HG03280 (cell line): ENCODE results near the gene ALKAL2.

Experiments used
- ATAC-seq: cut with Tn5 transposase; IDR thresholded peaks from one replicate; pipeline ENCODE4 v1.9.1; 2021; ENCODE audit warnings: mild to moderate bottlenecking, moderate library complexity; ENCODE audit not compliant: unreplicated experiment

ALKAL2 gene

DNA sequence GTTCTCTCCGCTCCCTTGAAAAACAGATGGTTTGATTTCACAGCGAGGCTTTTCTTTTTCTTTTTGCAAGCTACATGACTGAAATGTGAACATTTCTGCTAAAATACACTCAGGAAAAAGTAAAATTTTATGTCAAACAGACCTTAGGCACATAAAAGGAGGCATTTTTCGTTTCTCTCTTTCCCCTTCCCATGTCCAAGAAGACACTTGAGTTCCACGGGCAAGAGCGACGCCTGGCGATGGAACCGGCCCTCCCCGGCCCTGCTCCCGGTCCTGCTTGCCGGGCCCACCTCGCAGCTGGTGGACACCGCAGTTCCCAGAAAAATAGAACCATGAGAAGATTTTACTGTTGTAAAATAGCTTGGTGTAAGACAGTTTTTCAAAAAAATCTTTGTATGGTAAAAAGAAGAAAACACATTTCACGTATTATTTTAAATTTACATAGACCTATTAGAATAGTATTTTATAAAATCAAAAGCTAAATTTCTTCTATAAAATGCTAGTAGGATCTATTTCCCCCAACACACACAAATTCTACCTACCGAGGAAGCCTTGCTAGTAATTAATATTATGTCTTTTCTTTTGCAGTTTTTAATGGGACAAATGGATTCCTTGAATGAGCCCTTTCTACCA is 2.3 kb upstream of the ALKAL2 start:
- no peak for ATAC-seq

DNA sequence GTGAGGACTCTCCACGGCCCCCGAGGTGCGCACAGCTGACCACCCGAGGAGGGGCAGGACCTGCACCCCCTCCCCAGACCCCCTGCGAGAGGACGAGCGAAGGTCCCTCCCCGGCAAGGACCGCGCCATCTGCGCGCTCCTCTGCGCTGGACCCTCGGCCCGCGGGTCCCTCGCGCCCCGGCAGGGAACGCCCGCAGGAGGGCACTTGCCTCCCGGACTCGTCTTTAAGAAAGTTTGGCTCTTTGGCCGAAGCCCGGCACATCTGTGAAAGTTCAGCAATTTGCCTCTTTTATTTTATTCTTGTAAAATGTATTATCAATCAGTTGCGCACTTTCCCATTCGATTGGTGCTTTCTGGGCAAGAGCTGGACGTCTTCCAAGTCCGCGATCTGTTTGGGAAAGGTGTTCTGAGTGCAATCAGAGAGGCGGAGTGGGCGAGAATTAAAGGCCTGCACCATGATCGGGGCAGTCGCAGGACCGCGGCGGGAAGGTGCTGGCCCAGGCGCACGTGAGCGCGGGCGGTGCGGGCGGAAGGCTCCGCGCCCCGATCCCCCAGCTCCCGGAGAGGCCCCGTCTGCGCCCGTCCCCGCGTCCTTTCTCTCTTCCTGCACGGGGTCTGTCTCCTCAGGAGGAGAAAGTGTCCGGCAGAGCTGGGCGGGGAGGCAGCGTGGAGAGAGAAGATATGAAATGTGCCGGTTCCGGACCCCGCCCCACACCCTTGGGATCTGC is 1.6 kb upstream of the ALKAL2 start:
- ATAC-seq, result no peak

DNA sequence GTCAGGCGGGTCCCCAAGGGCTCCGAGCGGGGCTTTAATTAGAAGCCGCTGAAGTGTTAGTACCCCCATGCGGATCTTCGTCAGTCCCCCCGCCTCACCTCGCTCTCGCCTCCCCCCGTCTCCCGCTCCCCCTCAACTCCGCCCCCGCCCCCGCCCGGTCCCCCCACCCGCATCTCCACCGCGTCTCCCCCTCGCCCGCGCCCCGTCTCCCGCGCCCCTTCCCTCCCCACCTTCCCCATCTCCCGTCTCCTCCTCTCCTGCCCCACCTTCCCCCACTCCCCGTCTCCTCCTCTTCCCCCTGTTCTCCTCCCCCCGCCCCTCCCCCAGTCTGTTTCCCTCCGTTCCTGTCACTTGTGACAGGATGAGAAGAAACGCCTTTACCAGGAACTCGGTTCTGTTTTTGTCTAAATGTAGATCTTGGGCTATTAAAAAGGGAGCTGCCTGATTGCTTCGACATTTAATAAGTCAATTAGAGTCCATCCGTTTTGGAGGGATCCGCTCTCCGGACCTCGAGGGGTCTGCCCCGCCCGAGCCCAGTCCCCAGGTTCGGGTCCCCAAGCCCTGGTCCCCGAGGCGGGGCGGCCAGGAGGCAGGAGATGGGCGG is 969 bp upstream of the ALKAL2 start:
- no peak for ATAC-seq

DNA sequence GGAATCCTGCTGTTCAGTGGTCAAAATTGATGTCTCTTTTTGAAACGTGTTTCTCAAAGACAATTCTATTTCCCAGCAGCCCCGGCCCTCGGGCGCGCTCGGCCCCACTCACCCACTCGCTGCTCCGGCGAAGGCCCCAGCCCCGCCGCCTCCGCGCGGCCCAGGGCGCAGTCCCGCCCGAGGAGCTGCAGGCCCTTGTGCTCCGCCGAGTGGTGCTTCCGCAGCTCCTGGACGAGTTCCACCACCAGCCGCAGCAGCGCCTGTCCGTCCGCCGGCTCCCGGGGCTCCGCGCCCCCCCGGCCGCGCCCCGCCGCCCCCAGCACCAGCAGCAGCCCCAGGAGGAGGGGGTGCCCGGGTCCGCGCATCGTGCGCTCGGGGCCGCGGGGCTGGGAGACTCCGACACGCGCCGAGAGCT is 413 bp downstream of the ALKAL2 start:
- no peak for ATAC-seq

DNA sequence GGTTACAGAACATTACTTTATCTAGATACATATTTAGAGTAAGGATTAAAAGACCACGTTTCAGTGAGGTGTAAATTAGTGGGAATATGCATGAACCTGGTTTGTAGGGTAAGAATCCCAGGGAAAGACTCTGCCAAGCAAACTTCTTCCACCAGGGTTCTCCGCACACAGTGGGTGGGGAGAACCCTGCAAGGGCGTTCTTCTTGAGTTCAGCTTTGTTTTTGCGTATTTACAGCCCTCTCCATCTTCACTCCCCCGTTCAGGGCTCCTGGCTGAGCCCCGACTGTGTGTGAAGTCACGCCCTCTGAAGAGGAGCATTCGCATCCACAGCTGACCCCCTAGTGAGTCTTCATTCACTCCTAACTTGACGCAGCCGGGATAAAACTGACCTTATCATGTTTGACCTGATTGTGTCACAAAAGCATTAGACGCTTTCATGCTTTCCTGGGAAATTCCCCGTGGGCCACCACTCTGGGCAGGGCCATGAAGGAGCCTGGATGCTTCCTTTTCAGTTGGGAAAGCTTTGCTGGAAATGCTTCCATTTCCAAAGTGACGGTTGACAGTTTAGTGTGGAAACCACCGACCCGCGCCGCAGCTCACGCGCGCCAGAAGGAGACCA is 1.0 kb downstream of the ALKAL2 start:
- no peak for ATAC-seq

DNA sequence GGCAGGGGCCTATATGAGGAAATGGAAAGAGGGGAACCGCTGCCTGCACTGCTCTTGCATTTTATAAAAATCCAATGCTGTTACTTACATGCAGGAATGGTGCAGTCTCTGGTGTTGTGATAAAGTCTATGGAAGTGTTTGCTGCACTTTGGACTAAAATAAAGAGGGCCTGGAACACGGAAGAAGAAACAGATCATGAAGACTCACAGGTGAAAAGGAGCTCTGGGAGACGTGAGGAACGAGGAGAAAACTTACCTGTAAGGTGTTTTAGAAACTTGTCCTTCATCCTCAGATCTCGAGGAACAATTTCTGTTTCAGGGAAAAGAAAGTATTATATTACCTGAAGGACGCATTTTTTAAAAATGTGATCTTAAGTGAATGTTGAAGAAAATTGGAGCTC is 1.9 kb downstream of the ALKAL2 start:
- no peak for ATAC-seq

DNA sequence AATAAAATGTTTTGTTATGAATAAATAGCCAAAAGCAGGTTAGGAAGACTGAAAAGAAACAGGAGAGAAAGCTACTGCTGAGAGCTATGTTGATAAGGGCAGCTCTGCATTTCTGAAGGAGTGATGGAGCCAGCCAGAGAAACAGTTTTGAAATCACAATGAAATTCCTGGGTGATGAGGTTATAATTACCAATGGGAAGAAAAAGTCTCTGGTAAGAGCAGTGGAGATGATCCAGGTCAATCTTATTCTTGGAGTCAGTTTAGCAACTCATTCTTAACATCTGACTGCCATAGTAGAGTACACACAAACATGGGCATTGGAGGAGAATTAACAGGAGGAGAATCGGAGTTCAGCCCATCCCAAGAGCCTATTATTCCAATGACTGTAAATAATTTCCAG is 2.4 kb downstream of the ALKAL2 start:
- ATAC-seq, result no peak

DNA sequence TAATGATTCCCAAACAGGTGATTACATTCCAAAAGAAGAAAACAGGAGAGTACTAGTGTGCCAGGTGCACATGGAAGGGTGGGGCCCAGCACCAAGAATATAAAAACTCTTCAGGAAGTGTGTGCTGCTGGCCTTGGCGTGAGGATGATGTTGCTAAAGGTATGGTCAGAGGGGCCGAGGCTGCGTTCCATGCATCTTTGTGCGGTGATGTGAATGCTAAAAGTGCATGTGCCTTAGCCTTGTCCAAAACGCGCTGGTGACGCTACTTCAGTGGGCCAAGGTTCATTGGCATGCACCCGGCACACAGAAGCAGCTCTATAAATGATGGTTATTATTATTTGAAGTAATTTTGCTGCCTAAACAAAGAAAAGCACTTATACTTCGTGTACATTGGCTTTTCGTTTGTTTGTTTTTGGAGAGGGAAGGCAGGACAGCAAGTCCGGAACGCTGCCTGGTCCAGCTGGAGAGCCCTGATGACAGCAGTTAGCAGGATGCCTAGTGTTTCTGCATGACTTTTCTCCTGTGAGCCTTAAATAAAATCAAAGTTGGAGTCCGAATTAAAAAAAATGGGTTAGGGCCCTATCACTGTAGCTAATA is 2.9 kb downstream of the ALKAL2 start:
- no peak for ATAC-seq

DNA sequence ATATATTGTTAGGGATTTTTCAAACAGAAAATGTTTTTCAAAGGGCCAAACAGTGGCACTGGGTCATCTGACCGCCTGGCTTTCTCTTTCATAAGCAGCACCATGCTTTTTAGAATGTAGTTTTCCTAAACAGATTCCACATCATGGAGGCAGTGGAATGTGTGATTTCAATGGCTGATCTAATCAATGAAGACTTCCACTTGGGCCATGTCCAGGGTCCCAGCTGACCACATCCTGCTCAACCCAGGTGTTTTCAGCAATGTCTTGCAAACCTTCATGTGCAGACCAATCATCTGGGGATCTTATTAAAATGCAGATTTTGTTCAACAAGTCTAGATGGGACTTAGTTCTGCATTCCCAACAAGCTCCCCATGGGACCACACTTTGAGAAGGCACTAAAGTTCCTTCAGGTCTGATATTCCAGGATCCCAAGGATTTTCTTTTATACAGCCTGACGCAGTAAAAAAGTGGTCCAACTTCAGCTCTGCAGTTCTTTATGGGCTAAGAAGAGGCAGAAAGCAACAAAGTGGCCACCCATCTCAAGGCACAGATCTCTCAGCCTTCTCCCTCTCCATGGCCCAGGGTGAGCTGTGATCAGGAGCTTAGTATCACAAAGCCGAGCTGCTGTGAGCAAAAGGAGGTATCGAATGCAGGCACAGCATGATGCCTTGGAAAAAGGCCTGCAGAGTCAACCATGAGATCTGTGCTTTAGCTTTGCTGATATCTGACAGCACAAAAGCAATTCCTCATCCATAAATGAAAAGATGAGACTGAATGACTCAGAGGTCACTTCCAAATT is 3.7 kb downstream of the ALKAL2 start:
- ATAC-seq, result no peak

DNA sequence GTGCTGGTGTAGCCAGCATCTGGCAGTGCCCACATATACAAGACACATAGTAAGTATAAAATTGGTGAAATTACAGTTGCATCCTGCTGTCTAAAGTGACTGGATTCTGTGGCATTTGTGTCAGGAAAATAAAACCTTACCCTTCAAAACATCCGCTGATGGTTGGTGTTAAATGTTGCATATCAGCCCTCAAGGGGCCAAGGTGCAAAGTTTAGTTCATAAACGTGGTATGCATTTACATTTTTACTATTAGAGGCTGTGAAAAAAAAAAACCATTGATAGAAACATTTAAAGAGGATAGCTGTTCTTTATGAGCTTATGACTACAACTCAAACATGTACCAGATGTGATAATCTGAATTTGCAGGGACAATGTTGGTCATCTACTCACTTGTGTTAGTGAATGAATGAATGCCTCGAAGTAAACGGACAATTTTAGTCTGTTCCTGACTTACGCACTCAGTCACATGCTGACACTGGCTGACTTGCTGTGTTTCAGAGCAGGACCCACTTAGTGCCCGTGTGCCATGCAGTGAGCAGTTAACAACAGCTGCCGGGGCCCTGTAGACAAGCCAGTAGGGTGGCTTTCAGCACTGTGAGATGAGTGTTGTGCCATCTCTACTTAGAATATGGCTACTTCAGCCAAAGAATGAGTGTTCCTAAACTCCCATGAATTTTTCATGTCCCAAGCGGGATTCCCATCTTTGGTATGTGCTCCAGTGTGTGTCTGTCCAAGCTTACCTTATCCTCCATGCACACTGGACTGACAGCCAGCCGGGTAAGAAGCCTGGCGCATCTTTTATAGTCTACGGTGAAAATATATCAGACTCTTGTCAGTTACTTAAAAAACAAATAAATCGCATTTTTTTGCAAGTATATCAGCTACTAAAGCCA is 5.3 kb downstream of the ALKAL2 start:
- no peak for ATAC-seq

DNA sequence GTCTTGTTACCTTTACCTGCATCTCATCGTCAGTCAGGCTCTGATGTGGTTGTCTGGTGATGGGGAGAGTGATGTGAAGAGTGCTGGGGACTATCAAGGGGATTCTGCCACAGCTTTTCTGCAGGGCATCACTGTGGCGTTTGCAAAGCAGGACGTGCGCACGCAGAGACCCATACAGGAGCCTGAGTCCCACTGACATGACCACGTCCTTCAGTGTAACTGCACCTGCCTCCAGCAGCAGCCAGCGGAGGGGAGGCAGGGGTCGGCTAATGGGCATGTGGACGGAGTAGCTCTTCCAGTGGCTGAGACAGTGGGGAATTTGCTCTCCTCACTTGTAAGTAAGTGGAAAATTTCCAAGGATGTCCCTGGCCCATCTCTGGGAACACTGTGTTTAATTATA is 6.5 kb downstream of the ALKAL2 start:
- ATAC-seq, result no peak

DNA sequence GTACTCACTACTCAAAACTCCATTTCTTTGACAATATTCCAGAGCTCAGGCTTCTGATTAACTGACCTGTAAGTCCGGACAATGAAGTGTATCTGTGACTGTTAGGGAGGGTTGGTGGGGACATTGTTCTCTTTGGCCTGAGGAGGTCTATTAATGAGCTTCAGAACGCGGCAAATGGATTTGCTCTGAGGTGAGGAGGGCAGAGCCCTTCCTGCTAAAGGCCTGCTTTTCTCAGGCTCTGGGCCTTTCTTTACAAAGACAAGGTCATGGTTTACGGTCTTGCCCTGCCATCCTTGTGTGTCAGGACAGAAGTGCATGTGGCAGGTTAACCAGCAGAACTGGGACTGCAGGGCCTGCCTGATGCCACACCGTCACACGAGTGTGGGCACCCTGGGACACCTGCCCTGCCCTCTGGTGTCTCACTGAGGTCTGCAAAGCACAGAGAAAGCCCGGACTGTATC is 7.2 kb downstream of the ALKAL2 start:
- ATAC-seq, result no peak

DNA sequence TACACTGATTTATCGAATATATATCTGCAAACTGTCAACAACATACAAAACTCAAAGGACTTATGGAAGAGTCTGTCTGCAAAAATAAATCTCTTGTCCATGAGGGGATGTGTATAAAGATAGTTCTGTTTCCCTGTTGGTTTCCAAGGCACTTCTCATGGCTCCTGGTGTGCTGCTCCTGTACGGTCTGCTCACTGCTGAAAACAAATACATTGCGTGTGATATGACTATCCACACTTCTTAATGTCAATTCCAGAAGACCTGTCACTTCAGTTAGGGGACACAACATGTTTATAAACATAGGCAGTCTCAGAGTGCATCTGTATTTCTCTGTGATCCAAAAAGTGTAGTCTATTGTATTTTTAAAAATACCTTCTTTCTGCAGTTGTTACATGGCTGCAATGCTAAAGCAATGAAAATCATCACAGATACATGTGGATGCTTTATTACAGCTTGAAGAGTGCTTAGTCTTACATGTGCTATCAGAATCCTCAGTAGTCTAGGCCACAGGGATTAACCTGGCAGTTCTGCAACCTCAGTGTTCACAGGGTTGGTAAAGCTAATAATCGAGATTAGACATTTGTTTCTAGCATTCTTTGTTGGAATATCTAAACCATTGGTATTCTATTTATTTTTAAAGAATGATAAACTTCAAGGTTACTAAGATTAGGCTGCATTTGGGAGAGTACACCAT is 7.8 kb downstream of the ALKAL2 start:
- ATAC-seq, result no peak

DNA sequence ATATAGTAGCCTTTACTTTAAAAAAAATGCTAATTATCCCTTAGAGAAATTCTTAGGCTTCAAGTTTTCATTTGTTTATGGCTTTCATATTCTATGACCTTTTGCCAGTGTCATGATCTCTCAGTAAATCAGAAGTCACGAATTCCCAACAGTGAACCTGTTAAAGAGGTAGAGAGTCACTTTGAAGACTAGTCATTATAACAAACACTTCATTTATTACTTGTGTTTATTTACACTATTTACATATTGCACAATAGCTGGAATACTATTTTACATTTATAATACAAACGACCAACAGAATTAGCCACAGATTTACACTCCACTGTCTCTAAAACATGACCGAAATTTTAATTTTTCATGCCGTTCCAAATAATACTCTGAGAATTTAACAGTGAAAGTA is 8.5 kb downstream of the ALKAL2 start:
- no peak for ATAC-seq

DNA sequence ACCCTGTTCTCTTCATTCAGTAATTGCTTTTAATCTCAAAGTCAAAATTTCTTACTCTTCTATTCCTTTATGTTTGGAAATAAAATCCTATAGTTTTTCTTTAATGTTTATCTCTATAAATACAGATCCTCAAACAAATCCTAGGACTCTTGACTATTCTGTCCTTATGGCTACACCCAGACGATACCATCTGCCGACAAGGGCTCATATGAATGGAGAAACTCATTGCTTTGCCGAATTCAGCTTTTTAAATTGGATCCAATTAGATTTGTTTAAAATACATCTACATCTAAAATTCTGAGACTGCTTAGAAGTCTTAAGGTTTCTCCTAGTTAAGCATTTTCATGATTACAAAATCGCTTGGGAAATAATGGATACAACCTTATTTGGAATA is 9.0 kb downstream of the ALKAL2 start:
- ATAC-seq, result no peak

DNA sequence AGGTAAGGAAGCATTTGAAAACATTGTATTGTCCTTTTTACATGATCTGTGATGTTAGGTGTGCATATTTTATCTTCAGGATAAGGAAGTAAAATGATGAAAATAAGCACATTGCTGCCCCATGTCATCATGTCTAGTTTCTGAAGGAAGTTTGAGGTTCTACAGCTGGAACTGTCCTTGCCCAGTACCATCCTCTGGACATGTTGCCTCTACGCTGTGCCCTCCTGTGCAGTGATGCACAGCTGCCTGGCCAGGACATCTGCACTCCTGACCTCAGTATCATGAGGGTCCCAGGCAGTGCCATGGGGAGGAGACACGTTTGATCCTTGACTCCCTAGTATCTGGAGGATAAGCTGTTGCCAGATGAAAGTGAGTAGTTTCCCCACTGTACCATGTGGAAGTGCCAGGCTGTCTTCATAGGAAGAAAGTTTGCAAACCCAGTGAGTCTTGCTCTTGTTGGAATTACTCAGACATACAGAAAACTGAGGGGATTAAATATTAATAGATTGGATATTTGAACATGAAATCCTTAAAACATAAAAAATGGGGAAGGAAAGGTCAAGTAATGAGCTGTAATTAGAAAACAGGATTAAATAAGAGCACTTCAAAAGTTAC is 9.5 kb downstream of the ALKAL2 start:
- no peak for ATAC-seq

DNA sequence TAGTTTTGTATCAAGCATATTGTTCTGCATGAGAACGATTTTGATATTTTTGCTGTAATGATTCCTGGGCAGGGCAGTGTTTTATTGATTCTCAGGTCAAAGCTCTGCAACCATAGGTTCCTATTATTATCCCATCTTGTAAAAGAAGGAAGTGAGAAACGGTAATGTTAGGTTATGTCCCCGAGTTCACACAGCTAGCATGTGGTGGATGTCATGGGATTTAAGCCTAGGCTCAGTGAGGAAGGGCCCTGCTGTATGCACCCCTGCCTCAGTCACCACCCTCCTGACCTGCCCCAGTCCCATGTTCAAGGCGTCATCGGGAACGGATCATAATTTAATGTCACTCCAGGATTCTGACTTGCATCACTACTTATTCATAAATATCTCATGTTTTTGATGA is 12.4 kb downstream of the ALKAL2 start:
- ATAC-seq, result peak; percentile 83

DNA sequence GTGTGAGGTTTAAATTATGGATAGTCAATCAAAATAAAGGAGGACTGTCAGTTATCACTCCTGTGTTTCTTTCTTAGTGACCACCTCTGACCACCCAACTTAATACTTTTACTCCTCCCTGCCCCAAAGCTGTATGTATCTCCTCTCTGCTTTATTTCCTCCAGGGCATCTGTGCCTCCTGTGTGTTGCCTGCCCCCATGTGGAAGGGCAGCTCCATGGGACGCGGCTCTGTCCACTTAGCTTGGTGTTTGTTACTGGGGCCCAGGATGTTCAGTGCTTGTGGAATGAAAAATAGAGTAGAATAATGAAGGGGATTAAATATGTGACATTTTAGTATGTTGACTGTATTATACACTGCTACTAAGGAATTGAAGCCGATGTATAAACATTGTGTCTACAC is 13.4 kb downstream of the ALKAL2 start:
- no peak for ATAC-seq

DNA sequence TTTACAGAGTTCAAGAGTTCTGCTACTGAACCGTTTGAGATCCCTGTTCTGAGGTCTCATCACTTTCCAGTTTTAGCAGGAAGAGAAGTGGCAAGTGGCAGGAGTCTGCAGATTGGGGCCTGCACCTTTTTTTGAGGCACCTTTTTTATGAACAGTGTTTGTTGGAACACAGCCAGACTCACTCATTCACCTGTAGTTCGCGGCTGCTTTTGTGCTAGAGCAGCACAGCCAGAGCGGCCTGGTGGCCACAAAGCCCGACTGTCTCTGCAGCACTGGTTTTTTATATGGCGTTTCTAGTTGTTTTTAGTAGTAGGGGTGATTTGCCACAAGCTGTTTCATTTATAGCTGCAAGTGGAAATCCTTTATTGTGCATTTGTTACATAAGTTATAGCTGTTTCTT is 14.6 kb downstream of the ALKAL2 start:
- ATAC-seq, result no peak
